ENCODE data around the gene C19orf47.

Gene C19orf47

GRCh38 chr19:40337107-40337506 is 11.1 kb downstream of the C19orf47 start:
- TF ChIP-seq CTCF (IDR thresholded peaks at IDR 0.05) = no peak

- TF ChIP-seq CTCF (IDR thresholded peaks at IDR 0.05) = no peak
These were observed 11.6 kb downstream of the C19orf47 start for GRCh38 chr19:40336601-40336900.

- TF ChIP-seq CTCF (IDR thresholded peaks at IDR 0.05) = no peak
These were observed 12.2 kb downstream of the C19orf47 start for GRCh38 chr19:40335855-40336600.

GRCh38 chr19:40335101-40335500 is 13.1 kb downstream of the C19orf47 start:
- TF ChIP-seq CTCF (IDR thresholded peaks at IDR 0.05) = no peak

- TF ChIP-seq CTCF (IDR thresholded peaks at IDR 0.05) = no peak
These were observed 15.5 kb downstream of the C19orf47 start for GRCh38 chr19:40332669-40333068.

DNA sequence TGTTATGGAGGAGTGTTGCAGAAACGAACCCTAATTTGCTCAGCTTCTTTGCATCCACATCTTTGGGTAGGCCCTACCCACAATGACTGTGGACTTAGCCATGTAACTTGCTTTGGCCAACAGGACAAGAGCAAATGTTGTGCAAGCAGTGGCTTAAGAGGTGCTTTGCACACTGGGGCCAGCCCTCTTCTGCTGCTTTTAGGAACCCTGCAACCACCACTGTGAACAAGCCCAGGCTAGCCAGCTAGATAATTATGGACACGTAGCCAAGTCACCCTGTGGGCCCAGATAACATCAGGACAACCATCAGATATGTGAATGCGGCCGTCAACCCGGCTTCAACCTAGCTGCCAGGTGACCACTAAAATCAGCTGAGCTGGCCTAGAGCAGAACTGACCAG is 17.1 kb downstream of the C19orf47 start:
- TF ChIP-seq CTCF (IDR thresholded peaks at IDR 0.05) = no peak

DNA sequence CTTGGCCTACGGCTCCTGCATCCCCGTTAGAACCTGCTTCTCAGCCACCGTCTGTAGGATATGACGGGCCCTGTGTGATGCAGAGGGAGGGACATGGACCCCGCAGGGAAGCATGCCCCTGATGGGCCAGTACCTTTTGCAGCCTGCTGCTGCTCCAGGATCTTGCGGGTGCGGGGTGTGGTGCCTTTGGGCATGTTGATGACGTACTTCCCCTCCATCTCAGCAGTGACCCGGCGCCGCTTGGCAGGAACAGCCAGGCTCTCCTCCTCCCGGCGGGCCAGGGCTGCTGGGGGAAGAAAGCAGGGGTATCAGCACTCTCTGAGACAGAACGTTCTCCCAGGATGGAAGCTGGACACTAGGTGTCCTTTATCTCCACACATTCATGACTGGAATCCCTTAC is 22.0 kb downstream of the C19orf47 start:
- TF ChIP-seq CTCF (IDR thresholded peaks at IDR 0.05) = no peak

DNA sequence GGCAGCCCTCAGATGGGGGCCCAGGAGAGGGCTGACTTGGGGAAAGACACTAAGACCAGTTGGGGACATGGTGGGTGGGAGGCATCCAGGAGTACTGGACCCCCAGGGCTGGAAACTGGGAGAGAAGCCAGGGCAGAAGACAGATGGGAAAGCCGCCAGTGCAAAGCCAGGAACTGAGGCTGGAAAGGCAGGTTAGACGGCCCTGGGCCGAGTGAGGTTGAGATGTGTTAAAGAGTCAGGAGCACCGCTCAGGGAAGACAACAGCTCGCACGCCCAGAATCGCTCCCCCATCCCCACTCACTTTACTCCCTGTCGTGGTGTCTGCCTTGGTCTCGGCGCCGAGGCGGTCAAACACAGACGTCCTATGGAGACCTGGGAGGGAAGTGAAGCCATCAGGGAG is 24.5 kb downstream of the C19orf47 start:
- no peak for TF ChIP-seq CTCF (IDR thresholded peaks at IDR 0.05)
